HFF-Myc (cell line): ENCODE results near the gene DKK3.

ENCODE experiments used
- DNase-seq: peaks from one replicate; pipeline ENCODE4 v3.0.0-alpha.2; 2011; ENCODE audit warnings: low read depth; ENCODE audit errors: extremely low read depth
- H3K4me3 ChIP-seq: replicated peaks from 2 replicates; pipeline ENCODE4 v1.5.1; 2011; ENCODE audit warnings: low read depth, mild to moderate bottlenecking, control low read depth, low read length
- CTCF ChIP-seq: IDR thresholded peaks from 2 replicates; pipeline ENCODE4 v1.5.1; 2012; ENCODE audit warnings: mild to moderate bottlenecking, low read depth, low read length, control low read depth; ENCODE audit errors: missing control alignments

Gene DKK3

GRCh38 chr11:12007769-12008737 is at the start of gene DKK3:
DKK3 (minus strand) TSS chr11:12008626; CDS start chr11:12008582, 44 bp downstream.
- peak within 1 kb of the TSS; percentile 64 for H3K4me3 ChIP-seq
- no peak for DNase-seq
- no peak for TF ChIP-seq CTCF

GRCh38 chr11:12057299-12057980 is 49.0 kb upstream of the DKK3 start:
- DNase-seq: no peak
- no peak for TF ChIP-seq CTCF
- H3K4me3 ChIP-seq: no peak overlapping the region

GRCh38 chr11:12056119-12056518 is 47.7 kb upstream of the DKK3 start:
- no peak overlapping the region for H3K4me3 ChIP-seq
- TF ChIP-seq CTCF: no peak
- no peak for DNase-seq

GRCh38 chr11:12053606-12054361 is 45.4 kb upstream of the DKK3 start:
- no peak for DNase-seq
- no peak for TF ChIP-seq CTCF
- H3K4me3 ChIP-seq: no peak overlapping the region

- no peak overlapping the region for H3K4me3 ChIP-seq
- peak; percentile 20 for TF ChIP-seq CTCF
- DNase-seq: no peak
These were observed 44.5 kb upstream of the DKK3 start for GRCh38 chr11:12052676-12053605.

GRCh38 chr11:12051287-12051662 is 42.8 kb upstream of the DKK3 start:
- H3K4me3 ChIP-seq: no peak overlapping the region
- TF ChIP-seq CTCF: no peak

More at GRCh38 chr11:12051287-12051662, 42.8 kb upstream of the DKK3 start:
- no peak for DNase-seq
